Measurements from ENCODE around the gene ENPP1.
"Not testable (repeated sequence)": the region's sequence is repeated elsewhere in the genome, so short reads cannot be mapped to it uniquely, and the experiment has no call there.

Gene ENPP1

DNA sequence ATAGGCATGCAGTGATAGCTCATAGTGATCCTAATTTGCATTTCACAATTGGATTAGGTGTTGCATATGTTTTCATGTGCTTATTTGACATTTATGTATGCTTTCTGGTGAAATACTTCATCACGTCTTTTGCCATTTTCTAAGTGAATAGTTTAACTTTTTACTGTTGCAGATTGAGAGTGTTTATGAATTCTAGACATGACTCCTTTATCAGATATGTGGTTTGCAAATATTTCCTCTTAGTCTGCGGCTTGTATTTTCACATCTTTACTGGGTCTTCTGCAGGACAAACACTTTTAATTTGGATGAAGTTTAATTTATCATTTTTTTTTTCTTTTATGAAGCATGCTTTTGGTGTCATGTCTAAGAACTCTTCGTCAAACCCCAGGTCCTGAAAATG is 104.1 kb downstream of the ENPP1 start:
- Histone ChIP-seq H3K4me1 (ENCODE audit: insufficient read depth, low read length) (peaks cover 11% of the 10 kb centered on the region), H3K9me3 (ENCODE audit: control insufficient read depth, insufficient read depth, low read length) (peaks cover 10% of the 10 kb centered on the region; the same call in 1 of the 2 replicates), H3K9ac (ENCODE audit: low read depth, low read length) (no peak overlapping the region), H3K36me3 (ENCODE audit: insufficient read depth, low read length) (peaks cover 57% of the 10 kb centered on the region)

DNA sequence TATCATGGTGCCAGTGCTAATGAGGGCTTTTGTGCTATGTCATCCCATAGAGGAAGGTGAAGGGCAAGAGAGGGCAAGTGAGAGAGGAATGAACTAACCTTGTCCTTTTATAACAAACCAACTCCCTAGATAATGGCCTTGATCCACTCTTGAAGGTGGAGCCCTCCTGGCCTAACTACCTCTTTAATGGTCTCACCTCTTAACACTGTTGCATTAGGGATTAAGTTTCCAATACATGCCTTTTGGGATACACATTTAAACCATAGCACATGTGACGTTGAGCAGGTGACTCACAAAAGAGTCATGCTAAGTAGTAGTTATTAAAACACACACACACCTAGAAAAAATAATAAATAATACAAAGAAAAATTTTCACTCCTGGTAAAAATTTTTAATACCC is 106.4 kb downstream of the ENPP1 start:
- peaks cover 14% of the 10 kb centered on the region for H3K9me3 ChIP-seq (ENCODE audit: control insufficient read depth, insufficient read depth, low read length)
- peaks cover 56% of the 10 kb centered on the region for H3K36me3 ChIP-seq (ENCODE audit: insufficient read depth, low read length)
- no peak overlapping the region for H3K9ac ChIP-seq (ENCODE audit: low read depth, low read length)
- no peaks in the 10 kb centered on the region for H3K4me1 ChIP-seq (ENCODE audit: insufficient read depth, low read length)

GRCh38 chr6:131914967-131915751 is 107.3 kb downstream of the ENPP1 start:
- H3K4me1 ChIP-seq (ENCODE audit: insufficient read depth, low read length), result no peaks in the 10 kb centered on the region
- no peak overlapping the region for H3K9ac ChIP-seq (ENCODE audit: low read depth, low read length)
- H3K9me3 ChIP-seq (ENCODE audit: control insufficient read depth, insufficient read depth, low read length), result peaks cover 14% of the 10 kb centered on the region
- peaks cover 56% of the 10 kb centered on the region for H3K36me3 ChIP-seq (ENCODE audit: insufficient read depth, low read length)

DNA sequence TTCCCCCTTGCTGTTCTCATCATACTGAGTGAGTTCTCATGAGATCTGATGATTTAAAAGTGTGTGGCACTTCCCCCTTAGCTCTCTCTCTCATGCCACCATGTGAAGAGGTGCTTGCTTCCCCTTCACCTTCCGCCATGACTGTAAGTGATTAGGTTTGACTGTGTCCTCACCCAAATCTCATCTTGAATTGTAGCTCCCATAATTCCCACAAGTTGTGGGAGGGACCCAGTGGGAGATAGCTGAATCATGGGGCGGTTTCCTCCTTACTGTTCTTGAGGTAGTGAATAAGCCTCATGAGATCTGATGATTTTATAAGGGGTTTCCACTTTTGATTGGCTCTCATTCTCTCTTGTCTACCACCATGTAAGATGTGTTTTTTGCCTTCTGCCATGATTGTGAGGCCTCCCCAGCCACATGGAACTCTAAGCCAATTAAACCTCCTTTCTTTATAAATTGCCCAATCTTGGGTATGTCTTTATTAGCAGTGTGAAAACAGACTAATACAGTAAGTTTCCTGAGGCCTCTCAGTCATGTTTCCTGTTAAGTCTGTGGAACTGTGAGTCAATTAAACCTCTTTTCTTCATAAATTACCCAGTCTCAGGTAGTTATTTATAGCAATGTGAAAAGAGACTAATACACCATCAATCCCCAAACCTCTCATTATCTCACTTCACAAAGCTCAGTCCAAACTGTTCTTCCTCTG is 108.4 kb downstream of the ENPP1 start:
- Histone ChIP-seq H3K36me3 (ENCODE audit: insufficient read depth, low read length) (peaks cover 51% of the 10 kb centered on the region), H3K9me3 (ENCODE audit: control insufficient read depth, insufficient read depth, low read length) (peaks cover 14% of the 10 kb centered on the region)
- not testable (repeated sequence) for H3K9ac ChIP-seq (ENCODE audit: low read depth, low read length); H3K4me1 ChIP-seq (ENCODE audit: insufficient read depth, low read length)

DNA sequence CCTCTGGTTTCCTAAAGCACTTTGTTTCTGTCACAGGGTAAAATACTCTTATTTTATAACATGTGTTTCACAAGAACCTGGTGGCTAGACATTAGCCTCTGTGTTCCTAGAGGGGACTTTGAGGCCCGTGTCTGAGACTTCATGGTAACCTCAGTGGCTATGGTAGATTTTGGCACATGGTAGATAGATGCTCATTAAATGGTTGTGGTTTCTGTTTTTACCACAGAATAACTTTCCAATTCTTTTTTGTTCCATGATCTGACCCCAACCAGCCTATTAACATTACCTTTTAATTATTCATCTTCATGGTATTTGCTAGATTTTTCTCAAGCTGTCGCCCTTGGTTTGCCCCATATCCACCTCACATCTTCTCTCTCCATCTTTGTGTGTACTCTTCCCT is 109.0 kb downstream of the ENPP1 start:
- Histone ChIP-seq H3K9ac (ENCODE audit: low read depth, low read length) (no peak overlapping the region), H3K4me1 (ENCODE audit: insufficient read depth, low read length) (no peaks in the 10 kb centered on the region), H3K9me3 (ENCODE audit: control insufficient read depth, insufficient read depth, low read length) (peaks cover 14% of the 10 kb centered on the region), H3K36me3 (ENCODE audit: insufficient read depth, low read length) (peaks cover 47% of the 10 kb centered on the region)

DNA sequence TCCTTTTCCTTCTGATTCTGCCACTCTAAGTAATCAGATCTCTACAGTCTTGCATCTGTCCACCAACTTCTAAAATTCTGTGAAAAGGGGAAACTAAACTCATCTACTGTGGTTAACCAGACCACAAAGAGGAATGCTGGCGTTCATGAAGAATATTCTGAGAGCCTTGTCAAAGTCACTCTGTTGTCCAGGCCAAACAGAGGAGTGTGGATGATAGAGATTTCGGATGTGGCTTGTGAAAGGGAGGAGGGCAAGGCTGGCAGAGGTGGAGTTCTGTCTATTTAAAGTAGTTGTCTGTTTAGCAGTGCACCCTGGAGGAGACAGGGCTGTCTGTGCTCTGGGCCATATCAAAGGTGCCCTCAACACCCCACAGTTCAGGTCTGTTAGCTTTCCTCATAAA is 109.5 kb downstream of the ENPP1 start:
- no peak overlapping the region for H3K9ac ChIP-seq (ENCODE audit: low read depth, low read length)
- H3K9me3 ChIP-seq (ENCODE audit: control insufficient read depth, insufficient read depth, low read length), result peaks cover 14% of the 10 kb centered on the region
- H3K36me3 ChIP-seq (ENCODE audit: insufficient read depth, low read length), result peaks cover 45% of the 10 kb centered on the region
- H3K4me1 ChIP-seq (ENCODE audit: insufficient read depth, low read length), result no peaks in the 10 kb centered on the region

GRCh38 chr6:131917763-131918649 is 110.2 kb downstream of the ENPP1 start:
- Histone ChIP-seq H3K9me3 (ENCODE audit: control insufficient read depth, insufficient read depth, low read length) (peaks cover 14% of the 10 kb centered on the region), H3K4me1 (ENCODE audit: insufficient read depth, low read length) (no peaks in the 10 kb centered on the region), H3K36me3 (ENCODE audit: insufficient read depth, low read length) (peaks cover 41% of the 10 kb centered on the region), H3K9ac (ENCODE audit: low read depth, low read length) (no peak overlapping the region)

- H3K9ac ChIP-seq (ENCODE audit: low read depth, low read length), result no peak overlapping the region
- peaks cover 14% of the 10 kb centered on the region for H3K9me3 ChIP-seq (ENCODE audit: control insufficient read depth, insufficient read depth, low read length)
- peaks cover 41% of the 10 kb centered on the region for H3K36me3 ChIP-seq (ENCODE audit: insufficient read depth, low read length)
- no peaks in the 10 kb centered on the region for H3K4me1 ChIP-seq (ENCODE audit: insufficient read depth, low read length)
Measured at GRCh38 chr6:131918650-131919355, 111.0 kb downstream of the ENPP1 start.

GRCh38 chr6:131920656-131921055 is 112.8 kb downstream of the ENPP1 start:
- Histone ChIP-seq H3K9ac (ENCODE audit: low read depth, low read length) (no peak overlapping the region), H3K9me3 (ENCODE audit: control insufficient read depth, insufficient read depth, low read length) (peaks cover 10% of the 10 kb centered on the region), H3K36me3 (ENCODE audit: insufficient read depth, low read length) (peaks cover 34% of the 10 kb centered on the region), H3K4me1 (ENCODE audit: insufficient read depth, low read length) (no peaks in the 10 kb centered on the region)

- no peaks in the 10 kb centered on the region for H3K9me3 ChIP-seq (ENCODE audit: control insufficient read depth, insufficient read depth, low read length)
- H3K36me3 ChIP-seq (ENCODE audit: insufficient read depth, low read length), result peaks cover 12% of the 10 kb centered on the region
- H3K9ac ChIP-seq (ENCODE audit: low read depth, low read length), result no peak overlapping the region
- H3K4me1 ChIP-seq (ENCODE audit: insufficient read depth, low read length), result no peaks in the 10 kb centered on the region
Measured at GRCh38 chr6:131923356-131923755, 115.5 kb downstream of the ENPP1 start.

- no peaks in the 10 kb centered on the region for H3K4me1 ChIP-seq (ENCODE audit: insufficient read depth, low read length)
- H3K9me3 ChIP-seq (ENCODE audit: control insufficient read depth, insufficient read depth, low read length), result no peaks in the 10 kb centered on the region
- H3K36me3 ChIP-seq (ENCODE audit: insufficient read depth, low read length), result peaks cover 11% of the 10 kb centered on the region
- no peak overlapping the region for H3K9ac ChIP-seq (ENCODE audit: low read depth, low read length)
Measured at GRCh38 chr6:131924881-131925474, 117.2 kb downstream of the ENPP1 start.

DNA sequence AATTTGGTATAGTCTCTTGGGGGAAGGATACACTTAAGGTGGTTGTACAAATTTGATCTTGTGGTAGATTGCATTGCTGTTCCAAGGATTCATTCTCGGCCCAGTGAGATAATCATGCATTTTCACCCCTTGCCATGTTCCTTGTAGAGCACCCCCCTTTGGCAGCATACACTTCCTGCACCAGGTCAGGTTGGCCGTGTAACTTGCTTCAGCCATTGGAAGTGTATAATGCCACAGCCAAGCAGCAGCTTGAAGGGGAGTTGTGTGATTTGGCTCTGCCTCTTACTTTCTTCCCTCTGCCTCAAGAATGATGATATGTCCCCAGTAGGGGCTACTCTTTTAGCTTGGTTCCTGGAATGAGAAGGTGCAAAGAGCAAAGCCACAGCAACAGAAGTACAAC is 121.4 kb downstream of the ENPP1 start:
- no peaks in the 10 kb centered on the region for H3K9me3 ChIP-seq (ENCODE audit: control insufficient read depth, insufficient read depth, low read length)
- peaks cover 11% of the 10 kb centered on the region for H3K36me3 ChIP-seq (ENCODE audit: insufficient read depth, low read length)
- H3K9ac ChIP-seq (ENCODE audit: low read depth, low read length), result no peak overlapping the region
- no peaks in the 10 kb centered on the region for H3K4me1 ChIP-seq (ENCODE audit: insufficient read depth, low read length)

GRCh38 chr6:131929976-131930375 is 122.2 kb downstream of the ENPP1 start:
- Histone ChIP-seq H3K4me1 (ENCODE audit: insufficient read depth, low read length) (no peaks in the 10 kb centered on the region), H3K36me3 (ENCODE audit: insufficient read depth, low read length) (peaks cover 11% of the 10 kb centered on the region; the same call in 1 of the 2 replicates), H3K9me3 (ENCODE audit: control insufficient read depth, insufficient read depth, low read length) (no peaks in the 10 kb centered on the region), H3K9ac (ENCODE audit: low read depth, low read length) (no peak overlapping the region)

All from ES-I3 (cell line).